Right lobe of liver (tissue), 6 donors: ENCODE data around the gene UCN2. TPM values are rescaled to one million over a fixed set of nuclear protein-coding genes. Genes with fewer than 3 reads are reported as not detected.

ENCODE experiments used
- ATAC-seq, 4 donors: fragments of 200-7000 bp; cut with Tn5 transposase; one replicate each; pipeline ENCODE4 v1.9.1; 2020; ENCODE audit warnings: mild to moderate bottlenecking in 4 of 4, moderate library complexity in 4 of 4
- DNase-seq, 3 donors: peaks; one replicate each; pipeline ENCODE4 v3.0.0-alpha.2; 2020
- H3K27ac ChIP-seq, 3 donors: fragments of 200-600 bp; one replicate each; pipeline ENCODE4 v1.8.0; 2022
- H3K27me3 ChIP-seq, 2 donors: fragments of 200-600 bp; one replicate each; pipeline ENCODE4 v1.8.0; 2022
- H3K36me3 ChIP-seq, 4 donors: fragments of 200-600 bp; sonication (generic) in 1 of 4; one replicate each; pipeline versions ENCODE4 v1.5.1 to v1.8.0; 2017 to 2022; ENCODE audit warnings: control low read depth in 1 of 4
- H3K4me1 ChIP-seq, 4 donors: fragments of 200-600 bp; sonication (generic) in 1 of 4; one replicate each; pipeline versions ENCODE4 v1.5.1 to v1.8.0; 2017 to 2022; ENCODE audit warnings: control low read depth in 1 of 4
- H3K4me3 ChIP-seq, 3 donors: fragments of 200-600 bp; one replicate each; pipeline ENCODE4 v1.8.0; 2022
- H3K9me3 ChIP-seq, 4 donors: fragments of 200-600 bp; sonication (generic) in 1 of 4; one replicate each; pipeline versions ENCODE4 v1.5.1 to v1.8.0; 2017 to 2022; ENCODE audit warnings: control low read depth in 1 of 4
- POLR2A ChIP-seq: fragments of 450-650 bp; IDR thresholded peaks from one replicate; pipeline ENCODE4 v1.6.1; 2017; ENCODE audit warnings: antibody characterized with exemption, mild to moderate bottlenecking
- WGBS: methylation state at CpG from one replicate; pipeline ENCODE4 v1.1.6; 2018; ENCODE audit warnings: low coverage, low lambda C conversion rate; ENCODE audit not compliant: insufficient coverage; ENCODE audit errors: missing lambda C conversion rate; 5-methylcytosine and 5-hydroxymethylcytosine counted together
- intact Hi-C, 2 donors: fragments of 100-400 bp; cut with DNase I; formaldehyde crosslinking; loops; one replicate each; pipeline versions ENCODE4 v1.11.2 to v1.14.1; 2022
- total RNA-seq, 6 experiments: library from RNA; depleted of rRNA in 2 of 6; stranded (reverse); fragments of >200 nt in 2 of 6; fragmentation: NEBNext Ultra II Directional in 3 of 6; extraction: Animal tissue kit (Norgen Biotek cat#: 25700) in 3 of 6; gene quantifications; one replicate each; pipeline versions ENCODE4 v1.1.0 to v1.2.4, GENCODE V29; 2016 to 2023
- TF ChIP-seq, protein P1 (sequence below), 4 donors: fragments of 200-600 bp in 3 of 4; fragments of 450-650 bp in 1 of 4; IDR thresholded peaks; one replicate each; pipeline versions ENCODE4 v1.5.1 to v1.8.0; 2016 to 2022; ENCODE audit warnings: antibody characterized with exemption in 4 of 4, mild to moderate bottlenecking in 2 of 4
- donor health status: DM: no; HTN: yes; CAD: no.
- donor health status: DM: no; HTN: no; CAD: no.
- donor health status: DM: no; HTN: no; CAD: no.
- donor health status: DM: no; HTN: yes; CAD: no.
- donor health status: DM: no; HTN: yes; CAD: no.

The UCN2 gene
- total RNA-seq, 6 experiments from 2014 or later = not detected

DNA sequence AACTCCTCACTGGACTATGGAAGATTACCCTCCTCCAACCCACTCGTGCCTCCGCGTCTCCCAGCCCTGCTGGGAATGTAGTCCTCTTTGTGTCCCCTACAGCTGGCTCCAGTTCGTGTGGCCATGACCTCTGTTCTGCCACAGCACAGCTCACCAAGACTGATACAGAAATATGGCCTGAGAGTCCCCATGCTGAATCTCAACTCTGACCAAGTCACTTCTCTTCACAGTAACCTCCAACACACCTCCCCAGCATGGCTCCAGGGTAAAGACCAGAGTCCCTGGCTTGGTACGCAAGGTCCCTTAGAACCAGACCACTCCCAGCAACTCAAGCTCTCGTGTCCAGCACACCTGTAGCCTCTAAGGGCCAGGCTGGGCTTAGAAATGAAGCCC lies 33.8 kb upstream of the UCN2 start:
- no peaks in the 10 kb centered on the region for H3K27me3 ChIP-seq
- ATAC-seq = peak in 1 of 4 donors; percentile 5
- H3K27ac ChIP-seq = no peak overlapping the region
- no peaks in the 10 kb centered on the region for H3K9me3 ChIP-seq
- TF ChIP-seq, protein P1, sequence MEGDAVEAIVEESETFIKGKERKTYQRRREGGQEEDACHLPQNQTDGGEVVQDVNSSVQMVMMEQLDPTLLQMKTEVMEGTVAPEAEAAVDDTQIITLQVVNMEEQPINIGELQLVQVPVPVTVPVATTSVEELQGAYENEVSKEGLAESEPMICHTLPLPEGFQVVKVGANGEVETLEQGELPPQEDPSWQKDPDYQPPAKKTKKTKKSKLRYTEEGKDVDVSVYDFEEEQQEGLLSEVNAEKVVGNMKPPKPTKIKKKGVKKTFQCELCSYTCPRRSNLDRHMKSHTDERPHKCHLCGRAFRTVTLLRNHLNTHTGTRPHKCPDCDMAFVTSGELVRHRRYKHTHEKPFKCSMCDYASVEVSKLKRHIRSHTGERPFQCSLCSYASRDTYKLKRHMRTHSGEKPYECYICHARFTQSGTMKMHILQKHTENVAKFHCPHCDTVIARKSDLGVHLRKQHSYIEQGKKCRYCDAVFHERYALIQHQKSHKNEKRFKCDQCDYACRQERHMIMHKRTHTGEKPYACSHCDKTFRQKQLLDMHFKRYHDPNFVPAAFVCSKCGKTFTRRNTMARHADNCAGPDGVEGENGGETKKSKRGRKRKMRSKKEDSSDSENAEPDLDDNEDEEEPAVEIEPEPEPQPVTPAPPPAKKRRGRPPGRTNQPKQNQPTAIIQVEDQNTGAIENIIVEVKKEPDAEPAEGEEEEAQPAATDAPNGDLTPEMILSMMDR (IDR thresholded peaks at IDR 0.05) = no peak
- TF ChIP-seq POLR2A = no peak
- no peak overlapping the region for H3K4me3 ChIP-seq
- peaks cover 0 to 41% (median 22%) of the 10 kb centered on the region in 4 donors for H3K36me3 ChIP-seq
- no peaks in the 10 kb centered on the region for H3K4me1 ChIP-seq
- 38% methylated on average over 2 of the region's 6 CpGs for WGBS
- DNase-seq = no peak
- intact Hi-C loops = no loop called here

DNA sequence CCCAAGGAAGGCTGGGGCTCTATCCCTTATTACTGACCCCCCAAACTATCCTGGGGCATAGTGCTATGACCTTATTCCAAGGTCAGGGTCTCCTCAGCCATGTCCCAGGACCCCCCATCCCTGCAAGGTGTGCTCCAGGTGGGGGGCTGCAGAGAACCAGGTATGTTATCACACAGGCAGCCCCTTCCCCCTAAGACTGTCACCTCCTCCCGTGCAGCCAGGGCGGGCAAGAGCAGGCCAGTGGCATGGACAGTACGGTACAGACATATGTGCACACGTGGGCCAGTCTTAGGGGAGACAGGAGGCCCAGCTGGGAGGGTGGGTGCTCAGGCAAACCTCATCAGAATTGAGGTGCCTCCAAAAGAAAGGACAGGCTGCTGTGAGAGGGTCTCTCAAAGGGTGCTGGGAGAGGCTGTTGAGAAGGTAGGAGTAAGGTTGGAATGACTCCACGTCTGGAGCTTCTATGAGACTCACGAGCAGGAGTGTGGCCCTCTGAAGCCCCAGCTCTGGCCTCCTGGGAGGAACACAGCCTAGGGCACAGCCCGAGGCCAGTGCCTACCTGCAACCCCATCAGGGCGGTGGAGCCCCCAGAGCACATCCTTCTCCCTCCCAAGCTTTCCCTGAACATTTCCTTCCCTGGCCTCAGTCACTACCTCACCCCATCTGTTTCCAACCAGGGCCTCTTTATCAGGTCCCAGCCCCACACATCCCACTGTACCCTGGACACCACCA lies 33.3 kb upstream of the UCN2 start:
- intact Hi-C loops = no loop called here
- no peaks in the 10 kb centered on the region for H3K9me3 ChIP-seq
- no peaks in the 10 kb centered on the region for H3K4me1 ChIP-seq
- no peak for TF ChIP-seq POLR2A
- TF ChIP-seq, protein P1 (IDR thresholded peaks at IDR 0.05) = no peak
- no peak for DNase-seq
- peak in 2 of 4 donors; percentile 13 to 15 for ATAC-seq
- peaks cover 0 to 35% (median 21%) of the 10 kb centered on the region in 4 donors for H3K36me3 ChIP-seq
- no peaks in the 10 kb centered on the region for H3K27me3 ChIP-seq
- WGBS = no CpG with 5 or more reads among the region's 8 CpGs
- no peak overlapping the region for H3K4me3 ChIP-seq
- no peak overlapping the region for H3K27ac ChIP-seq

DNA sequence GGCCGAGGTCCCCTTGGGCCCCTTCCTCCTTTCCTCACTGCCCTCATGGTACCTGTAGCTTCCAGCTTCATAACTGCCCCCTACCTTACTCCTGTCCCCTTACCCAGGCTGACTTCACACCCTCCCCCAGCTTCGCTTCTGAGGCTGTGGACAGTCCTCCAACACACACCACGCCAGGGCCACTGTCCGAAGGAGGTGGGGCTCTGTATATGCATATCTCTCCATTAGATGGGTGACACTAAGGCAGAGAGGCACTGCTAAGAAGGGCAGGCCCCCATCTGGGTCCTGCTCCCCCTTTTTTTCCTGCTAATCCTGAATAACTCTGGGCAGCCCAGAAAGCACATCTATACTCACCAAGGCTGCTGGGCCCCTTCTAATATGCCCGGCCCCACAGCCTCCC lies 32.6 kb upstream of the UCN2 start:
- ATAC-seq (no peak), DNase-seq (no peak)
- WGBS = 85% methylated on average over 5 of the region's 5 CpGs
- Histone ChIP-seq H3K27ac (no peak overlapping the region), H3K27me3 (no peaks in the 10 kb centered on the region), H3K4me1 (no peaks in the 10 kb centered on the region), H3K36me3 (peaks cover 0 to 28% (median 17%) of the 10 kb centered on the region in 4 donors), H3K4me3 (no peak overlapping the region), H3K9me3 (no peaks in the 10 kb centered on the region)
- TF ChIP-seq, protein P1 (IDR thresholded peaks at IDR 0.05) = no peak
- TF ChIP-seq POLR2A = no peak
- intact Hi-C loops = no loop called here

DNA sequence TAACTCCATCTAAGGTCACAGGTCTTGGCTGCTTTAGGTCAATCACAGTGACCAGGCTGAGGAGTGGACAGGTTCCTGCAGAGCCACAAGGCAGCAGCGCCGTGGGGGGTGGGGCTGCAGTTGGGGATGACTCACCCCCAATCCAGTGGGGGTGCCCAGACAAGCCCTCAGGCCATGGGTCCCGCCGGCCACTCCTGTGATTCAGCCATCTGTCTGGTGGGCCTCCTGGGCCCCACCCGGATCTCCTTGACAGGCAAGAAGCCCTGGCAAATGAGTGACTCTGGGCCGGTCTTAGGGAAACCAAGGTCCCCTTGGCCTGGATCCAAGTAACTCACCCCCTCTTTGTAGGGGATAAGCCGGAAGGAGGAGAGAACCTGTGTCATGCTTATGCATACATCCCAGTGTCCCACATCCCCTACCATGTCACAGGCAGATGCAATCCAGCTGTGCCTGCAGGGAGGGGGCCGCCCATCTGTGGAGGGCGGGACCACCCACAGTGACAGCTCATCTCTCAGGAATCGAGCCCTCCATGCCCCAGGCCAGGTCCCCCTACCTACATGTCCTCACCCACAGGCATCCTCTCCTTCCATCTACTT lies 32.0 kb upstream of the UCN2 start:
- Histone ChIP-seq H3K27me3 (no peaks in the 10 kb centered on the region), H3K27ac (no peak overlapping the region), H3K9me3 (no peaks in the 10 kb centered on the region), H3K36me3 (peaks cover 0 to 23% (median 12%) of the 10 kb centered on the region in 4 donors), H3K4me3 (no peak overlapping the region), H3K4me1 (no peaks in the 10 kb centered on the region)
- ATAC-seq (no peak), DNase-seq (no peak)
- 25% methylated on average over 2 of the region's 10 CpGs for WGBS
- TF ChIP-seq POLR2A = no peak
- TF ChIP-seq, protein P1 (IDR thresholded peaks at IDR 0.05) = no peak
- intact Hi-C loops = no loop called here
